GM12878 (cell line): Measurements from ENCODE around the gene LILRB2. TPM values are rescaled to one million over a fixed set of nuclear protein-coding genes. Genes with fewer than 3 reads are reported as not detected.

Experiments
- ATAC-seq: fragments of 200-7000 bp; cut with Tn5 transposase; 3 replicates; pipeline ENCODE4 v1.9.1; 2020; ENCODE audit warnings: mild to moderate bottlenecking, moderate library complexity
- BruUV-seq: library from RNA; stranded (reverse); fragments of 400-500 nt; replicated peaks from 2 replicates; lab custom pipeline; 2021; lab: Mats Ljungman, UMichigan
- CTCF ChIA-PET: fragments of 300-600 bp; sonication (Branson Sonifier 250); formaldehyde crosslinking; extraction: SDS; loops from one replicate; lab custom pipeline; 2021; ENCODE audit warnings: inconsistent platforms; lab: Yijun Ruan, JAX
- POLR2A ChIA-PET: fragments of 350-600 bp; formaldehyde crosslinking; extraction: SDS; loops from one replicate; lab custom pipeline; 2021; ENCODE audit warnings: inconsistent platforms; lab: Charles Lee
- RAD21 ChIA-PET: fragments of 300-600 bp; sonication (Branson Sonifier 250); formaldehyde crosslinking; loops from one replicate; lab custom pipeline; 2023; ENCODE audit warnings: antibody characterized with exemption; ENCODE audit not compliant: unreplicated experiment; lab: Charles Lee
- SMC1A ChIA-PET: fragments of 300-600 bp; sonication (Branson Sonifier 250); formaldehyde crosslinking; loops from one replicate; lab custom pipeline; 2023; ENCODE audit not compliant: unreplicated experiment, uncharacterized antibody; lab: Charles Lee
- DNase-seq: peaks from one replicate; pipeline ENCODE4 v3.0.0-alpha.2; 2011; ENCODE audit warnings: low read depth, low spot score
- FAIRE-seq: peaks from 3 replicates; lab custom pipeline; 2011; peaks lifted over from hg19 to GRCh38; lab: Jason Lieb, UNC
- H2AFZ ChIP-seq: 2 replicates; pipeline ENCODE4 v1.6.0; 2011; ENCODE audit warnings: low read depth, low read length, control low read depth; ENCODE audit not compliant: control insufficient read depth
- H3K27ac ChIP-seq: 2 replicates; pipeline ENCODE4 v1.5.1; 2011; ENCODE audit warnings: control low read depth; ENCODE audit not compliant: control insufficient read depth, insufficient read depth
- H3K27me3 ChIP-seq, 2 experiments: replicated peaks in 1 of 2; 2 replicates each; pipeline versions ENCODE4 v1.6.0 to v1.6.1; 2011; ENCODE audit warnings: low read length in 1 of 2; ENCODE audit not compliant: control insufficient read depth in 2 of 2, insufficient read depth in 2 of 2
- H3K36me3 ChIP-seq, 2 experiments: 2 replicates each; pipeline ENCODE4 v1.5.1; 2011; ENCODE audit warnings: low read length in 1 of 2; ENCODE audit not compliant: control insufficient read depth in 2 of 2, insufficient read depth in 2 of 2
- H3K4me1 ChIP-seq: 2 replicates; pipeline ENCODE4 v1.6.1; 2011; ENCODE audit warnings: mild to moderate bottlenecking, low read length, moderate library complexity, mixed read lengths; ENCODE audit not compliant: control insufficient read depth, insufficient read depth
- H3K4me2 ChIP-seq: 2 replicates; pipeline ENCODE4 v1.6.0; 2011; ENCODE audit warnings: control low read depth; ENCODE audit not compliant: control insufficient read depth, insufficient read depth
- H3K4me3 ChIP-seq: fragments of 200-600 bp; sonication (generic); 2 replicates; pipeline ENCODE4 v1.5.1; 2016
- H3K79me2 ChIP-seq: 2 replicates; pipeline ENCODE4 v1.6.0; 2011; ENCODE audit warnings: low read length; ENCODE audit not compliant: control insufficient read depth, insufficient read depth
- H3K9ac ChIP-seq: 2 replicates; pipeline ENCODE4 v1.8.0; 2011; ENCODE audit warnings: low read length, control low read depth, mixed read lengths; ENCODE audit not compliant: control insufficient read depth, insufficient read depth
- H3K9me3 ChIP-seq: replicated peaks from 3 replicates; pipeline ENCODE4 v1.5.1; 2011; ENCODE audit warnings: mild to moderate bottlenecking, low read length; ENCODE audit not compliant: control insufficient read depth, insufficient read depth
- H4K20me1 ChIP-seq: 2 replicates; pipeline ENCODE4 v1.6.0; 2011; ENCODE audit not compliant: control insufficient read depth, insufficient read depth
- CHD4 ChIP-seq: fragments of 200-600 bp; sonication (generic); IDR thresholded peaks from 2 replicates; pipeline ENCODE4 v1.6.1; 2016; ENCODE audit warnings: mild to moderate bottlenecking
- EED ChIP-seq: sonication (generic); IDR thresholded peaks from 2 replicates; pipeline ENCODE4 v1.6.1; 2016; ENCODE audit warnings: antibody characterized with exemption, low read depth
- IKZF1 ChIP-seq: fragments of 450-650 bp; conservative IDR thresholded peaks from 2 replicates; pipeline ENCODE4 v1.6.1; 2017; ENCODE audit warnings: antibody characterized with exemption, mild to moderate bottlenecking
- KDM1A ChIP-seq: fragments of 200-600 bp; sonication (generic); IDR thresholded peaks from 2 replicates; pipeline ENCODE4 v1.6.1; 2016; ENCODE audit warnings: borderline replicate concordance
- LARP7 ChIP-seq: fragments of 450-650 bp; IDR thresholded peaks from 2 replicates; pipeline ENCODE4 v1.6.1; 2017; ENCODE audit warnings: mild to moderate bottlenecking
- NR2C2 ChIP-seq: IDR thresholded peaks from 2 replicates; pipeline ENCODE4 v1.6.1; 2011; ENCODE audit warnings: borderline replicate concordance, low read depth; ENCODE audit not compliant: control insufficient read depth, insufficient read length
- NR2F1 ChIP-seq: fragments of 450-650 bp; conservative IDR thresholded peaks from 2 replicates; pipeline ENCODE4 v1.6.1; 2017; ENCODE audit warnings: mild to moderate bottlenecking
- RELA ChIP-seq: fragments of 450-650 bp; IDR thresholded peaks from 2 replicates; pipeline ENCODE4 v1.8.0; 2014; ENCODE audit warnings: borderline replicate concordance; ENCODE audit not compliant: partially characterized antibody
- SIX5 ChIP-seq: IDR thresholded peaks from 2 replicates; pipeline ENCODE4 v1.6.1; 2011; ENCODE audit warnings: mild to moderate bottlenecking, low read depth, low read length, moderate library complexity; ENCODE audit not compliant: severe bottlenecking
- SP1 ChIP-seq: IDR thresholded peaks from one replicate; pipeline ENCODE4 v1.6.1; 2011; ENCODE audit warnings: low read depth, low read length
- TCF12 ChIP-seq: IDR thresholded peaks from 2 replicates; pipeline ENCODE4 v1.6.1; 2011; ENCODE audit warnings: low read depth, mild to moderate bottlenecking, low read length
- WGBS: methylation state at CpG from one replicate; pipeline ENCODE4 v1.1.6; 2016; ENCODE audit warnings: low lambda C conversion rate; ENCODE audit not compliant: insufficient replicate concordance, insufficient coverage; ENCODE audit errors: missing lambda C conversion rate; 5-methylcytosine and 5-hydroxymethylcytosine counted together
- in situ Hi-C: fragments of 300-500 bp; cut with MboI; formaldehyde crosslinking; loops from 9 replicates; pipeline ENCODE4 v1.14.3; 2018; ENCODE audit warnings: mixed read lengths
- intact Hi-C: fragments of 100-400 bp; cut with micrococcal nuclease; formaldehyde crosslinking; loops from one replicate; pipeline ENCODE4 v1.14.2; 2022; ENCODE audit not compliant: unreplicated experiment
- polyA plus RNA-seq, 11 experiments: library from polyadenylated mRNA; depleted of rRNA in 4 of 11; unstranded in 6 of 11; stranded (reverse) in 5 of 11; fragments of >200 nt; fragmentation: Nextera tagmentation in 4 of 11; fragmentation: Illumina TruSeq in 1 of 11; extraction: Ambion mirVana in 4 of 11; extraction: Trizol in 1 of 11; gene quantifications; 1 replicate in 1 of 11; 2 replicates in 10 of 11; pipeline versions ENCODE4 v1.2.1 to v1.2.3, GENCODE V29; 2011 to 2016; ENCODE audit warnings: inconsistent platforms in 2 of 11, missing spikeins in 2 of 11, low read depth in 1 of 11
- total RNA-seq, 4 experiments: library from RNA; depleted of rRNA in 3 of 4; stranded (reverse); fragments of >200 nt in 3 of 4; fragmentation: Illumina TruSeq in 1 of 4; extraction: Trizol in 1 of 4; gene quantifications; 2 replicates each; pipeline versions ENCODE4 v1.2.1 to v1.2.3, GENCODE V29; 2013 to 2021
- TF ChIP-seq, protein P1 (sequence below): fragments of 150-350 bp; IDR thresholded peaks from 2 replicates; pipeline ENCODE4 v1.6.1; 2016; ENCODE audit warnings: low read depth, low read length
- TF ChIP-seq, protein P2 (sequence below): IDR thresholded peaks from 2 replicates; pipeline ENCODE4 v1.6.1; 2012; ENCODE audit warnings: low read length, inconsistent platforms
- TF ChIP-seq, protein P3 (sequence below), 3 experiments: IDR thresholded peaks in 2 of 3; conservative IDR thresholded peaks in 1 of 3; 2 replicates each; pipeline ENCODE4 v1.5.1; 2011; ENCODE audit warnings: low read depth in 3 of 3, low read length in 3 of 3, mild to moderate bottlenecking in 3 of 3, control low read depth in 2 of 3, moderate library complexity in 2 of 3, inconsistent platforms in 1 of 3, mixed read lengths in 1 of 3; ENCODE audit not compliant: control insufficient read depth in 2 of 3, insufficient read depth in 1 of 3; ENCODE audit errors: extremely low read depth in 1 of 3
- TF ChIP-seq, protein P4 (sequence below): fragments of 450-650 bp; IDR thresholded peaks from 2 replicates; pipeline ENCODE4 v1.6.1; 2016; ENCODE audit warnings: mild to moderate bottlenecking

LILRB2 gene
- total and polyA plus RNA-seq, 10 of the 15 experiments (the other 5 are each of a cell fraction or from before 2014, with no cell fraction given), result 0.08 to 0.18 (median 0.15) TPM; not detected in 4

DNA sequence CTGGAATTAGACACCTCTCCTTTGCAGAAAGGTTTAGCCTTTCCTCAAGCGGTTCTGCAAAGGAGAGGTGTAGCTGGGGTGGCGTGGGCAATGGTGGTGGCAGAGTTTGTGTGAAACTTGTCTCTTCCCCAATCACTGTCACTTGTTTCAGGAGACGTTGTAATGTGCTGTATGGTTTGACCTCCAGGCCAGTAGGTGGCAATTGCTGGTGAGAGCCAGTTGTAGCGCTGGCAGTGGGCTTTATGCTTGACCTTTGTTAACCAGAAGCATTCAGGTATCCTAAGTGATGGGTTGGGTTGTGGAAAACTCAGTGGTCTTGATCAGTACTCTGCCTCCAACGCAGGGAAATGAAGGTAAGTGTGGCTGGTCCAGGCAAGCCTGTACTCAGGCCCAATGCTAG lies 44.7 kb upstream of the LILRB2 start:
- DNase-seq (no peak), FAIRE-seq (no peak), ATAC-seq (peak; percentile 69)
- in situ Hi-C loops (loop anchor here (5.0 kb wide), 1 partner anchor 67 kb away; no protein-coding TSS in a partner anchor), intact Hi-C loops (loop anchor here (1.0 kb wide), 2 partner anchors 29 to 66 kb away; no protein-coding TSS in a partner anchor)
- 53% methylated on average over 5 of the region's 5 CpGs for WGBS
- CTCF ChIA-PET, result interaction anchor here (1.1 to 9.9 kb wide), 5 partner anchors 20 to 65 kb away, joined by 3 to 205 read pairs (median 13); no protein-coding TSS in a partner anchor
- Histone ChIP-seq H3K79me2 (no peaks in the 10 kb centered on the region), H3K27ac (no peak overlapping the region), H3K4me1 (no peaks in the 10 kb centered on the region), H3K27me3 (no peaks in the 10 kb centered on the region), H2AFZ (no peak overlapping the region), H3K4me3 (no peak overlapping the region), H3K36me3 (no peaks in the 10 kb centered on the region), H3K9me3 (peaks cover 4% of the 10 kb centered on the region; the same call in 2 of the 3 replicates), H3K4me2 (no peak overlapping the region), H4K20me1 (no peaks in the 10 kb centered on the region), H3K9ac (no peak overlapping the region)
- no TSS peak for BruUV-seq
- SMC1A ChIA-PET, result interaction anchor here (0.6 to 6.4 kb wide), 6 partner anchors 15 to 64 kb away, joined by 3 to 116 read pairs (median 5); no protein-coding TSS in a partner anchor
- POLR2A ChIA-PET, result interaction anchor here (2.1 kb wide), 1 partner anchor 25 kb away, joined by 4 read pairs; no protein-coding TSS in a partner anchor
- RAD21 ChIA-PET, result interaction anchor here (1.1 to 6.1 kb wide), 5 partner anchors 14 to 64 kb away, joined by 3 to 94 read pairs (median 10); partner anchors contain the start of gene LILRA4
- TF ChIP-seq RELA (no peak), IKZF1 (0 out of 2 replicates have a peak, but pooled peaks have one; percentile 30), CHD4 (no peak), TCF12 (no peak), EED (no peak), NR2F1 (0 out of 2 replicates have a peak, but pooled peaks have one; percentile 23), SIX5 (no peak), NR2C2 (no peak), SP1 (no peak), LARP7 (peak; percentile 38; the same call in 1 of the 2 replicates), KDM1A (no peak)
- TF ChIP-seq, protein P1, sequence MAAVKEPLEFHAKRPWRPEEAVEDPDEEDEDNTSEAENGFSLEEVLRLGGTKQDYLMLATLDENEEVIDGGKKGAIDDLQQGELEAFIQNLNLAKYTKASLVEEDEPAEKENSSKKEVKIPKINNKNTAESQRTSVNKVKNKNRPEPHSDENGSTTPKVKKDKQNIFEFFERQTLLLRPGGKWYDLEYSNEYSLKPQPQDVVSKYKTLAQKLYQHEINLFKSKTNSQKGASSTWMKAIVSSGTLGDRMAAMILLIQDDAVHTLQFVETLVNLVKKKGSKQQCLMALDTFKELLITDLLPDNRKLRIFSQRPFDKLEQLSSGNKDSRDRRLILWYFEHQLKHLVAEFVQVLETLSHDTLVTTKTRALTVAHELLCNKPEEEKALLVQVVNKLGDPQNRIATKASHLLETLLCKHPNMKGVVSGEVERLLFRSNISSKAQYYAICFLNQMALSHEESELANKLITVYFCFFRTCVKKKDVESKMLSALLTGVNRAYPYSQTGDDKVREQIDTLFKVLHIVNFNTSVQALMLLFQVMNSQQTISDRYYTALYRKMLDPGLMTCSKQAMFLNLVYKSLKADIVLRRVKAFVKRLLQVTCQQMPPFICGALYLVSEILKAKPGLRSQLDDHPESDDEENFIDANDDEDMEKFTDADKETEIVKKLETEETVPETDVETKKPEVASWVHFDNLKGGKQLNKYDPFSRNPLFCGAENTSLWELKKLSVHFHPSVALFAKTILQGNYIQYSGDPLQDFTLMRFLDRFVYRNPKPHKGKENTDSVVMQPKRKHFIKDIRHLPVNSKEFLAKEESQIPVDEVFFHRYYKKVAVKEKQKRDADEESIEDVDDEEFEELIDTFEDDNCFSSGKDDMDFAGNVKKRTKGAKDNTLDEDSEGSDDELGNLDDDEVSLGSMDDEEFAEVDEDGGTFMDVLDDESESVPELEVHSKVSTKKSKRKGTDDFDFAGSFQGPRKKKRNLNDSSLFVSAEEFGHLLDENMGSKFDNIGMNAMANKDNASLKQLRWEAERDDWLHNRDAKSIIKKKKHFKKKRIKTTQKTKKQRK, result no peak
- TF ChIP-seq, protein P2, sequence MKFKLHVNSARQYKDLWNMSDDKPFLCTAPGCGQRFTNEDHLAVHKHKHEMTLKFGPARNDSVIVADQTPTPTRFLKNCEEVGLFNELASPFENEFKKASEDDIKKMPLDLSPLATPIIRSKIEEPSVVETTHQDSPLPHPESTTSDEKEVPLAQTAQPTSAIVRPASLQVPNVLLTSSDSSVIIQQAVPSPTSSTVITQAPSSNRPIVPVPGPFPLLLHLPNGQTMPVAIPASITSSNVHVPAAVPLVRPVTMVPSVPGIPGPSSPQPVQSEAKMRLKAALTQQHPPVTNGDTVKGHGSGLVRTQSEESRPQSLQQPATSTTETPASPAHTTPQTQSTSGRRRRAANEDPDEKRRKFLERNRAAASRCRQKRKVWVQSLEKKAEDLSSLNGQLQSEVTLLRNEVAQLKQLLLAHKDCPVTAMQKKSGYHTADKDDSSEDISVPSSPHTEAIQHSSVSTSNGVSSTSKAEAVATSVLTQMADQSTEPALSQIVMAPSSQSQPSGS, result no peak
- TF ChIP-seq, protein P3, sequence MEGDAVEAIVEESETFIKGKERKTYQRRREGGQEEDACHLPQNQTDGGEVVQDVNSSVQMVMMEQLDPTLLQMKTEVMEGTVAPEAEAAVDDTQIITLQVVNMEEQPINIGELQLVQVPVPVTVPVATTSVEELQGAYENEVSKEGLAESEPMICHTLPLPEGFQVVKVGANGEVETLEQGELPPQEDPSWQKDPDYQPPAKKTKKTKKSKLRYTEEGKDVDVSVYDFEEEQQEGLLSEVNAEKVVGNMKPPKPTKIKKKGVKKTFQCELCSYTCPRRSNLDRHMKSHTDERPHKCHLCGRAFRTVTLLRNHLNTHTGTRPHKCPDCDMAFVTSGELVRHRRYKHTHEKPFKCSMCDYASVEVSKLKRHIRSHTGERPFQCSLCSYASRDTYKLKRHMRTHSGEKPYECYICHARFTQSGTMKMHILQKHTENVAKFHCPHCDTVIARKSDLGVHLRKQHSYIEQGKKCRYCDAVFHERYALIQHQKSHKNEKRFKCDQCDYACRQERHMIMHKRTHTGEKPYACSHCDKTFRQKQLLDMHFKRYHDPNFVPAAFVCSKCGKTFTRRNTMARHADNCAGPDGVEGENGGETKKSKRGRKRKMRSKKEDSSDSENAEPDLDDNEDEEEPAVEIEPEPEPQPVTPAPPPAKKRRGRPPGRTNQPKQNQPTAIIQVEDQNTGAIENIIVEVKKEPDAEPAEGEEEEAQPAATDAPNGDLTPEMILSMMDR (IDR thresholded peaks at IDR 0.05 in 2 of 3, conservative IDR thresholded peaks at IDR 0.05 in 1 of 3; ENCODE audit: control insufficient read depth in 2 of 3, extremely low read depth in 1 of 3, insufficient read depth in 1 of 3, low read depth in 3 of 3, low read length in 3 of 3), result 0 out of 6 replicates have a peak, but pooled peaks of 1 of the 3 experiments have one; percentile 9
- TF ChIP-seq, protein P4, sequence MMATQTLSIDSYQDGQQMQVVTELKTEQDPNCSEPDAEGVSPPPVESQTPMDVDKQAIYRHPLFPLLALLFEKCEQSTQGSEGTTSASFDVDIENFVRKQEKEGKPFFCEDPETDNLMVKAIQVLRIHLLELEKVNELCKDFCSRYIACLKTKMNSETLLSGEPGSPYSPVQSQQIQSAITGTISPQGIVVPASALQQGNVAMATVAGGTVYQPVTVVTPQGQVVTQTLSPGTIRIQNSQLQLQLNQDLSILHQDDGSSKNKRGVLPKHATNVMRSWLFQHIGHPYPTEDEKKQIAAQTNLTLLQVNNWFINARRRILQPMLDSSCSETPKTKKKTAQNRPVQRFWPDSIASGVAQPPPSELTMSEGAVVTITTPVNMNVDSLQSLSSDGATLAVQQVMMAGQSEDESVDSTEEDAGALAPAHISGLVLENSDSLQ, result no peak
